K562 (cell line): Measurements from ENCODE around the gene RAI1. TPM values are rescaled to one million over a fixed set of nuclear protein-coding genes. Genes with fewer than 3 reads are reported as not detected.

Experiments used
- ATAC-seq: fragments of 200-7000 bp; cut with Tn5 transposase; 3 replicates; pipeline ENCODE4 v1.9.1; 2020; ENCODE audit warnings: moderate library complexity
- BruUV-seq: library from RNA; stranded (reverse); fragments of 400-500 nt; replicated peaks from 2 replicates; lab custom pipeline; 2021; lab: Mats Ljungman, UMichigan
- CTCF ChIA-PET: fragments of 300-600 bp; formaldehyde crosslinking; extraction: SDS; loops from one replicate; lab custom pipeline; 2021; ENCODE audit warnings: low intra/inter-chr PET ratio; lab: Yijun Ruan, JAX
- POLR2A ChIA-PET: fragments of 300-600, 350-650 bp; sonication (Branson Sonifier 250); formaldehyde crosslinking; extraction: SDS; loops from one replicate; lab custom pipeline; 2021; ENCODE audit warnings: antibody characterized with exemption, inconsistent platforms; lab: Yijun Ruan, JAX
- DNase-seq, 4 experiments: peaks; one replicate each; pipeline versions ENCODE4 v3.0.0 to v3.0.0-alpha.2; 2011 to 2018; ENCODE audit warnings: low spot score in 3 of 4, mixed read lengths in 3 of 4; ENCODE audit errors: extremely low read depth in 1 of 4
- FAIRE-seq: peaks from 2 replicates; lab custom pipeline; 2011; peaks lifted over from hg19 to GRCh38; lab: Jason Lieb, UNC
- H2AFZ ChIP-seq: 2 replicates; pipeline ENCODE4 v1.6.0; 2011; ENCODE audit warnings: low read depth, low read length, control low read depth, inconsistent platforms
- H3K27ac ChIP-seq: fragments of 200-600 bp; 3 replicates; pipeline ENCODE4 v1.8.0; 2011; ENCODE audit warnings: low read depth, mild to moderate bottlenecking, control low read depth, inconsistent platforms, low read length, moderate library complexity, mixed read lengths; ENCODE audit errors: extremely low read depth
- H3K27me3 ChIP-seq, 2 experiments: fragments of 300-600 bp in 1 of 2; 2 replicates in 1 of 2; 3 replicates in 1 of 2; pipeline versions ENCODE4 v1.6.0 to v1.8.0; 2011; ENCODE audit warnings: inconsistent platforms in 2 of 2, low read length in 2 of 2, mild to moderate bottlenecking in 1 of 2, mixed read lengths in 1 of 2, moderate library complexity in 1 of 2; ENCODE audit not compliant: control insufficient read depth in 2 of 2, insufficient read depth in 2 of 2
- H3K36me3 ChIP-seq: fragments of 300-600 bp; 3 replicates; pipeline ENCODE4 v1.8.0; 2011; ENCODE audit warnings: mild to moderate bottlenecking, low read length, inconsistent platforms; ENCODE audit not compliant: control insufficient read depth, insufficient read depth
- H3K4me1 ChIP-seq, 2 experiments: fragments of 200-600 bp in 1 of 2; replicated peaks in 1 of 2; 2 replicates in 1 of 2; 3 replicates in 1 of 2; pipeline versions ENCODE4 v1.5.1 to v1.8.0; 2011; ENCODE audit warnings: inconsistent platforms in 2 of 2, low read length in 2 of 2, mild to moderate bottlenecking in 1 of 2, mixed read lengths in 1 of 2, moderate library complexity in 1 of 2; ENCODE audit not compliant: control insufficient read depth in 2 of 2, insufficient read depth in 2 of 2
- H3K4me2 ChIP-seq: 2 replicates; pipeline ENCODE4 v1.6.1; 2011; ENCODE audit warnings: low read length, control low read depth, inconsistent platforms, mixed read lengths; ENCODE audit not compliant: insufficient read depth
- H3K4me3 ChIP-seq: fragments of 200-600 bp; sonication (generic), shearing (Covaris generic); 2 replicates; pipeline ENCODE4 v1.5.1; 2016; ENCODE audit warnings: control low read depth, inconsistent platforms
- H3K79me2 ChIP-seq: fragments of 200-600 bp; 3 replicates; pipeline ENCODE4 v1.8.0; 2011; ENCODE audit warnings: low read length, inconsistent platforms; ENCODE audit not compliant: control insufficient read depth, insufficient read depth
- H3K9ac ChIP-seq, 2 experiments: 2 replicates each; pipeline versions ENCODE4 v1.6.0 to v1.6.1; 2011; ENCODE audit warnings: low read depth in 2 of 2, low read length in 2 of 2, control low read depth in 1 of 2, inconsistent platforms in 1 of 2, mild to moderate bottlenecking in 1 of 2, mixed read lengths in 1 of 2; ENCODE audit not compliant: insufficient read depth in 1 of 2
- H3K9me1 ChIP-seq: one replicate; pipeline ENCODE4 v1.6.0; 2011; ENCODE audit warnings: inconsistent platforms, mild to moderate bottlenecking, low read length, moderate library complexity; ENCODE audit not compliant: control insufficient read depth, insufficient read depth
- H3K9me3 ChIP-seq: replicated peaks from 2 replicates; pipeline ENCODE4 v1.5.1; 2011; ENCODE audit warnings: low read depth, low read length, inconsistent platforms; ENCODE audit not compliant: control insufficient read depth, insufficient read depth
- H4K20me1 ChIP-seq: replicated peaks from 2 replicates; pipeline ENCODE4 v1.6.1; 2011; ENCODE audit warnings: low read length, inconsistent platforms, mixed read lengths; ENCODE audit not compliant: control insufficient read depth, insufficient read depth
- ASH1L ChIP-seq: fragments of 450-650 bp; IDR thresholded peaks from 2 replicates; pipeline ENCODE4 v1.6.1; 2018; ENCODE audit warnings: borderline replicate concordance, mild to moderate bottlenecking, low read depth; ENCODE audit not compliant: partially characterized antibody
- EGR1 ChIP-seq: fragments of 450-650 bp; conservative IDR thresholded peaks from 2 replicates; pipeline ENCODE4 v1.6.1; 2017; ENCODE audit warnings: mild to moderate bottlenecking
- NONO ChIP-seq, 2 experiments: fragments of 200-400 bp in 1 of 2; fragments of 450-650 bp in 1 of 2; formaldehyde crosslinking in 1 of 2; IDR thresholded peaks; 2 replicates each; pipeline ENCODE4 v1.6.1; 2017; ENCODE audit warnings: low read depth in 2 of 2, mild to moderate bottlenecking in 2 of 2, moderate library complexity in 2 of 2, low read length in 1 of 2
- POLR2G ChIP-seq: fragments of 200-400 bp; formaldehyde crosslinking; IDR thresholded peaks from 2 replicates; pipeline ENCODE4 v1.6.1; 2017; ENCODE audit warnings: low read depth, mild to moderate bottlenecking, antibody characterized with exemption, low read length, moderate library complexity
- RBFOX2 ChIP-seq: fragments of 200-400 bp; formaldehyde crosslinking; IDR thresholded peaks from 2 replicates; pipeline ENCODE4 v1.6.1; 2017; ENCODE audit warnings: low read depth, mild to moderate bottlenecking, low read length, moderate library complexity
- SUPT5H ChIP-seq: fragments of 450-650 bp; IDR thresholded peaks from 2 replicates; pipeline ENCODE4 v1.6.1; 2016
- U2AF1 ChIP-seq: fragments of 200-400 bp; formaldehyde crosslinking; optimal IDR thresholded peaks from 2 replicates; pipeline ENCODE3; 2017; ENCODE audit warnings: mild to moderate bottlenecking, low read depth, low read length, moderate library complexity
- ZNF263 ChIP-seq: sonication (generic); formaldehyde crosslinking; IDR thresholded peaks from 2 replicates; pipeline ENCODE4 v1.8.0; 2022; ENCODE audit warnings: mild to moderate bottlenecking, missing genetic modification reagents, borderline replicate concordance
- WGBS: fragments of 100-300 bp; shearing (Covaris generic); methylation state at CpG from one replicate; pipeline ENCODE4 v1.1.6; 2016; ENCODE audit warnings: low coverage, mixed read lengths; ENCODE audit not compliant: insufficient coverage; ENCODE audit errors: missing lambda C conversion rate; 5-methylcytosine and 5-hydroxymethylcytosine counted together
- in situ Hi-C: fragments of 300-500 bp; cut with MboI; formaldehyde crosslinking; loops from 4 replicates; pipeline ENCODE4 v1.15.0; 2018; ENCODE audit warnings: inconsistent platforms, mixed read lengths
- intact Hi-C: fragments of 100-400 bp; cut with micrococcal nuclease; formaldehyde crosslinking; loops from 2 replicates; pipeline ENCODE4 v1.14.2; 2022
- polyA plus RNA-seq, 8 experiments: library from polyadenylated mRNA; depleted of rRNA in 4 of 8; stranded (reverse) in 5 of 8; unstranded in 3 of 8; fragments of >200 nt; fragmentation: Nextera tagmentation in 2 of 8; fragmentation: Illumina TruSeq in 1 of 8; extraction: Ambion mirVana in 2 of 8; extraction: Trizol in 1 of 8; gene quantifications; 2 replicates each; pipeline versions ENCODE4 v1.2.1 to v1.2.3, GENCODE V29; 2011 to 2014; ENCODE audit warnings: inconsistent platforms in 1 of 8, missing spikeins in 1 of 8
- total RNA-seq, 7 experiments: library from RNA; depleted of rRNA in 6 of 7; stranded (reverse); fragments of >200 nt in 6 of 7; fragmentation: Illumina TruSeq in 2 of 7; extraction: Trizol in 2 of 7; gene quantifications; 2 replicates each; pipeline versions ENCODE4 v1.2.1 to v1.2.3, GENCODE V29; 2011 to 2021; ENCODE audit warnings: low replicate concordance in 1 of 7
- TF ChIP-seq, protein P1 (sequence below): IDR thresholded peaks from 2 replicates; pipeline ENCODE4 v1.6.1; 2012; ENCODE audit warnings: low read depth, low read length, improper control_type of control experiment, borderline replicate concordance
- TF ChIP-seq, protein P2 (sequence below): sonication (generic); formaldehyde crosslinking; IDR thresholded peaks from 2 replicates; pipeline ENCODE4 v1.8.1; 2023; ENCODE audit warnings: mild to moderate bottlenecking, missing genetic modification reagents

Gene RAI1
- total and polyA plus RNA-seq, 9 of the 15 experiments (the other 6 are each of a cell fraction or from before 2014, with no cell fraction given), result 0.68 to 19.9 (median 5.5) TPM

DNA sequence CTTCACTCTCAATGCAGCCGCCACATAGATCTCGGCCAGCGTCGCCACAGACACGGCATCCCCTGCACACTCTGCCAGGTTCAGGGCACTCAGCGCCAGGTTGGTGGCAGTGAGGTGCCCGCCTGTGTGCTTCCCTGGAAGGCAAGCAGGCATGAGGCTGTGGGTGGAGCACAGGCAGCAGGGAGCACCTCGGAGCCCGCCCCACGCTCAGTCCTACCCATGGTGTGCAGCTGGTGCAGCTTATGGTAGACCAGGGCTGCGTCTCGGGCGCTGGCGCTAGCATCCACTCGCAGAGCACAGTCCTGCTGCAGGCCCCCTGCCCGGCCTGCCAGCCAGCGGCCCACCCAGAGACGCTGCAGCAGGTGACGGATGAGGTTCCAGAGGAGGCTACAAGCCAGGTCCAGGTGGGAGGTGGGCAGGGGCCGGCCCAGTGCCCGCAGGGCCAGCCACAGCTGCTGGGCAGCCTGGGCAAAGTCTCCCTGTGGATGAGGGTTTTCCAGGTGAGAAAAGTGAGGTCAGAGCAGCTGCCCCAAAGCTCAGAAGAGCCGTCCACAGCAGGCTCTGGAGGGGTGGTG, 135.1 kb downstream of the RAI1 start:
- H3K4me2 ChIP-seq, result no peak overlapping the region
- peak overlapping the region in 1 of 2 experiments; percentile 52; a peak in 2 of 4 replicates for H3K9ac ChIP-seq
- peaks cover 42% of the 10 kb centered on the region for H3K79me2 ChIP-seq
- peaks cover 4% of the 10 kb centered on the region for H3K9me1 ChIP-seq
- no peak overlapping the region for H3K4me3 ChIP-seq
- 95% methylated on average over 18 of the region's 22 CpGs for WGBS
- TF ChIP-seq NONO (IDR thresholded peaks at IDR 0.05; ENCODE audit: low read depth in 2 of 2, low read length in 1 of 2), result no peak
- TF ChIP-seq ZNF263, result peak; percentile 61; the same call in 1 of the 2 replicates
- TF ChIP-seq, protein P1, sequence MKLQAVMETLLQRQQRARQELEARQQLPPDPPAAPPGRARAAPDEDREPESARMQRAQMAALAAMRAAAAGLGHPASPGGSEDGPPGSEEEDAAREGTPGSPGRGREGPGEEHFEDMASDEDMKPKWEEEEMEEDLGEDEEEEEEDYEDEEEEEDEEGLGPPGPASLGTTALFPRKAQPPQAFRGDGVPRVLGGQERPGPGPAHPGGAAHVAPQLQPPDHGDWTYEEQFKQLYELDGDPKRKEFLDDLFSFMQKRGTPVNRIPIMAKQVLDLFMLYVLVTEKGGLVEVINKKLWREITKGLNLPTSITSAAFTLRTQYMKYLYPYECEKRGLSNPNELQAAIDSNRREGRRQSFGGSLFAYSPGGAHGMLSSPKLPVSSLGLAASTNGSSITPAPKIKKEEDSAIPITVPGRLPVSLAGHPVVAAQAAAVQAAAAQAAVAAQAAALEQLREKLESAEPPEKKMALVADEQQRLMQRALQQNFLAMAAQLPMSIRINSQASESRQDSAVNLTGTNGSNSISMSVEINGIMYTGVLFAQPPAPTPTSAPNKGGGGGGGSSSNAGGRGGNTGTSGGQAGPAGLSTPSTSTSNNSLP, result no peak
- TF ChIP-seq ASH1L, result no peak
- no peak for TF ChIP-seq EGR1
- TF ChIP-seq, protein P2, sequence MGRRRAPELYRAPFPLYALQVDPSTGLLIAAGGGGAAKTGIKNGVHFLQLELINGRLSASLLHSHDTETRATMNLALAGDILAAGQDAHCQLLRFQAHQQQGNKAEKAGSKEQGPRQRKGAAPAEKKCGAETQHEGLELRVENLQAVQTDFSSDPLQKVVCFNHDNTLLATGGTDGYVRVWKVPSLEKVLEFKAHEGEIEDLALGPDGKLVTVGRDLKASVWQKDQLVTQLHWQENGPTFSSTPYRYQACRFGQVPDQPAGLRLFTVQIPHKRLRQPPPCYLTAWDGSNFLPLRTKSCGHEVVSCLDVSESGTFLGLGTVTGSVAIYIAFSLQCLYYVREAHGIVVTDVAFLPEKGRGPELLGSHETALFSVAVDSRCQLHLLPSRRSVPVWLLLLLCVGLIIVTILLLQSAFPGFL (CRISPR knock-in tag), result no peak
- peak; percentile 8 for TF ChIP-seq RBFOX2
- peak; percentile 20; the same call in 1 of the 2 replicates for TF ChIP-seq SUPT5H
- no peak for TF ChIP-seq U2AF1
- TF ChIP-seq POLR2G, result peak; percentile 27
- CTCF ChIA-PET, result no interaction called here
- H3K36me3 ChIP-seq, result peaks cover 97% of the 10 kb centered on the region; the same call in 2 of the 3 replicates
- H2AFZ ChIP-seq, result no peak overlapping the region
- H4K20me1 ChIP-seq, result peaks cover 38% of the 10 kb centered on the region
- H3K27me3 ChIP-seq, result no peaks in the 10 kb centered on the region
- no peaks in the 10 kb centered on the region for H3K9me3 ChIP-seq
- no peak overlapping the region for H3K27ac ChIP-seq
- FAIRE-seq (no peak), DNase-seq (no peak), ATAC-seq (no peak)
- POLR2A ChIA-PET, result interaction anchor here (0.9 to 1.9 kb wide), 3 partner anchors 9 to 11 kb away, joined by 4 to 7 read pairs (median 4); no protein-coding TSS in a partner anchor
- intact Hi-C loops (no loop called here), in situ Hi-C loops (loop anchor here (5.0 kb wide), 1 partner anchor 41 kb away; no protein-coding TSS in a partner anchor)
- BruUV-seq, result no TSS peak
- H3K4me1 ChIP-seq, result peaks cover 39 to 95% of the 10 kb centered on the region in 2 experiments
